ENCODE data around the gene NIM1K. TPM values are rescaled to one million over a fixed set of nuclear protein-coding genes. Genes with fewer than 3 reads are reported as not detected.

NIM1K gene
- total and polyA plus RNA-seq, 12 donors: 0.07 to 0.42 (median 0.22) TPM; not detected in 2

- WGBS, 2 donors: 36 to 53% methylated on average over 4 of the region's 4 CpGs
- intact Hi-C loops (cut with DNase I): no loop called here
- peaks cover 0 to 4% (median 0%) of the 10 kb centered on the region in 11 donors for H3K9me3 ChIP-seq
- H3K4me3 ChIP-seq: no peak overlapping the region
- no peaks in the 10 kb centered on the region for H3K27me3 ChIP-seq
- H3K4me1 ChIP-seq: peaks cover 0 to 17% (median 0%) of the 10 kb centered on the region in 9 donors
- TF ChIP-seq CTCF (IDR thresholded peaks at IDR 0.05): no peak
- ATAC-seq: peak; percentile 79 to 99 (median 94)
- no peaks in the 10 kb centered on the region for H3K36me3 ChIP-seq
- peak; percentile 43 to 54 for DNase-seq
- H3K27ac ChIP-seq: no peak overlapping the region
Observed at GRCh38 chr5:43275391-43275790, 83.4 kb downstream of the NIM1K start.

GRCh38 chr5:43279548-43280274 lies 87.7 kb downstream of the NIM1K start:
- Histone ChIP-seq H3K27me3 (no peaks in the 10 kb centered on the region), H3K36me3 (no peaks in the 10 kb centered on the region), H3K9me3 (no peaks in the 10 kb centered on the region), H3K4me3 (no peak overlapping the region), H3K4me1 (peaks cover 0 to 13% (median 0%) of the 10 kb centered on the region in 9 donors), H3K27ac (no peak overlapping the region)
- no peak for TF ChIP-seq CTCF (IDR thresholded peaks at IDR 0.05)
- WGBS, 2 donors: 92 to 94% methylated on average over 12 of the region's 12 CpGs
- ATAC-seq (no peak), DNase-seq (no peak)
- intact Hi-C loops (cut with DNase I): no loop called here

GRCh38 chr5:43281840-43282658 lies 90.0 kb downstream of the NIM1K start:
- H3K4me1 ChIP-seq: no peaks in the 10 kb centered on the region

More at GRCh38 chr5:43281840-43282658, 90.0 kb downstream of the NIM1K start:
- intact Hi-C loops (cut with DNase I): no loop called here
- no peaks in the 10 kb centered on the region for H3K9me3 ChIP-seq
- peaks cover 0 to 9% (median 0%) of the 10 kb centered on the region in 9 donors for H3K36me3 ChIP-seq
- H3K27me3 ChIP-seq: no peaks in the 10 kb centered on the region
- no peak overlapping the region for H3K4me3 ChIP-seq
- ATAC-seq (no peak), DNase-seq (no peak)
- H3K27ac ChIP-seq: no peak overlapping the region
- no peak for TF ChIP-seq CTCF (IDR thresholded peaks at IDR 0.05)
- WGBS, 2 donors: 48 to 61% methylated on average over 7 of the region's 7 CpGs
